Natural killer cell (primary cell): ENCODE data around the gene CBARP. TPM values are rescaled to one million over a fixed set of nuclear protein-coding genes. Genes with fewer than 3 reads are reported as not detected.
A peak's percentile ranks its signal among the peaks of the same experiment; 100 is the strongest.

Experiments
- ATAC-seq, 3 donors: fragments of 150-1000 bp in 2 of 3; fragments of 200-7000 bp in 1 of 3; cut with Tn5 transposase; 1 replicate in 1 of 3; 2 replicates in 2 of 3; pipeline ENCODE4 v1.10.0; 2021; ENCODE audit warnings: mild to moderate bottlenecking in 2 of 3, moderate library complexity in 2 of 3
- DNase-seq, 2 donors: peaks; one replicate each; pipeline versions ENCODE4 v3.0.0 to v3.0.0-alpha.2; 2013 to 2021; ENCODE audit warnings: mixed read lengths in 1 of 2
- H3K27ac ChIP-seq: one replicate; pipeline ENCODE4 v1.5.1; 2013; ENCODE audit warnings: mild to moderate bottlenecking, low read length
- H3K27me3 ChIP-seq: one replicate; pipeline ENCODE4 v1.6.1; 2013; ENCODE audit warnings: low read length; ENCODE audit not compliant: control insufficient read depth, insufficient read depth
- H3K36me3 ChIP-seq: one replicate; pipeline ENCODE4 v1.6.1; 2013; ENCODE audit warnings: low read length; ENCODE audit not compliant: control insufficient read depth, insufficient read depth
- H3K4me1 ChIP-seq: one replicate; pipeline ENCODE4 v1.6.1; 2013; ENCODE audit warnings: low read length; ENCODE audit not compliant: control insufficient read depth, insufficient read depth
- H3K4me3 ChIP-seq: one replicate; pipeline ENCODE4 v1.5.1; 2013; ENCODE audit warnings: low read length
- H3K9me3 ChIP-seq: one replicate; pipeline ENCODE4 v1.6.1; 2013; ENCODE audit warnings: low read length; ENCODE audit not compliant: control insufficient read depth, insufficient read depth
- H3K27ac Mint-ChIP-seq, 2 donors: one replicate each; pipeline ENCODE4 v1.8.0; 2022; ENCODE audit warnings: mild to moderate bottlenecking in 2 of 2, mixed read lengths in 2 of 2, moderate library complexity in 1 of 2
- H3K27me3 Mint-ChIP-seq, 2 donors: one replicate each; pipeline ENCODE4 v1.8.0; 2022; ENCODE audit warnings: low read depth in 2 of 2, mixed read lengths in 2 of 2
- H3K36me3 Mint-ChIP-seq: one replicate; pipeline ENCODE4 v1.8.0; 2022; ENCODE audit warnings: mixed read lengths
- H3K4me1 Mint-ChIP-seq, 2 donors: one replicate each; pipeline ENCODE4 v1.8.0; 2022; ENCODE audit warnings: mixed read lengths in 2 of 2
- H3K4me3 Mint-ChIP-seq: one replicate; pipeline ENCODE4 v1.8.0; 2022; ENCODE audit warnings: mild to moderate bottlenecking, moderate library complexity, mixed read lengths
- H3K9me3 Mint-ChIP-seq, 2 donors: one replicate each; pipeline ENCODE4 v1.8.0; 2022; ENCODE audit warnings: mixed read lengths in 2 of 2
- CTCF ChIP-seq: fragments of 200-600 bp; IDR thresholded peaks from one replicate; pipeline ENCODE4 v1.8.0; 2022; ENCODE audit warnings: antibody characterized with exemption
- WGBS: methylation state at CpG from one replicate; pipeline ENCODE4 v1.1.7; 2013; ENCODE audit warnings: missing lambda C conversion rate; ENCODE audit not compliant: insufficient coverage; 5-methylcytosine and 5-hydroxymethylcytosine counted together
- intact Hi-C: fragments of 100-400 bp; cut with micrococcal nuclease; formaldehyde crosslinking; loops from one replicate; pipeline ENCODE4 v1.14.2; 2022
- total RNA-seq, 4 donors: library from RNA; stranded (reverse); fragments of 120-200 nt in 1 of 4; gene quantifications; one replicate each; pipeline versions ENCODE4 v1.2.3 to v1.2.4, GENCODE V29; 2013 to 2022

Gene CBARP
- total RNA-seq, 3 donors from 2014 or later (not counting 1 experiment from before 2014, with no cell fraction given): 0.14 to 0.41 TPM; not detected in 1

- H3K36me3 ChIP-seq: peaks cover 6% of the 10 kb centered on the region
- no peaks in the 10 kb centered on the region for H3K36me3 Mint-ChIP-seq
- H3K4me3 ChIP-seq: no peak overlapping the region
- intact Hi-C loops: no loop called here
- H3K27ac Mint-ChIP-seq: peak overlapping the region in 1 of 2 donors; percentile 47
- H3K4me1 Mint-ChIP-seq: peaks cover 8 to 32% of the 10 kb centered on the region in 2 donors
- ATAC-seq (no peak), DNase-seq (no peak)
- H3K27ac ChIP-seq: no peak overlapping the region
- peaks cover 6% of the 10 kb centered on the region for H3K27me3 ChIP-seq
- H3K9me3 ChIP-seq: no peaks in the 10 kb centered on the region
- no peaks in the 10 kb centered on the region for H3K9me3 Mint-ChIP-seq
- H3K4me3 Mint-ChIP-seq: no peak overlapping the region
- TF ChIP-seq CTCF: no peak
- WGBS: 93% methylated on average over 52 of the region's 53 CpGs
- H3K4me1 ChIP-seq: peaks cover 18% of the 10 kb centered on the region
- peaks cover 12 to 13% of the 10 kb centered on the region in 2 donors for H3K27me3 Mint-ChIP-seq
Observed at GRCh38 chr19:1280636-1281568, 43.1 kb upstream of the CBARP start.

DNA sequence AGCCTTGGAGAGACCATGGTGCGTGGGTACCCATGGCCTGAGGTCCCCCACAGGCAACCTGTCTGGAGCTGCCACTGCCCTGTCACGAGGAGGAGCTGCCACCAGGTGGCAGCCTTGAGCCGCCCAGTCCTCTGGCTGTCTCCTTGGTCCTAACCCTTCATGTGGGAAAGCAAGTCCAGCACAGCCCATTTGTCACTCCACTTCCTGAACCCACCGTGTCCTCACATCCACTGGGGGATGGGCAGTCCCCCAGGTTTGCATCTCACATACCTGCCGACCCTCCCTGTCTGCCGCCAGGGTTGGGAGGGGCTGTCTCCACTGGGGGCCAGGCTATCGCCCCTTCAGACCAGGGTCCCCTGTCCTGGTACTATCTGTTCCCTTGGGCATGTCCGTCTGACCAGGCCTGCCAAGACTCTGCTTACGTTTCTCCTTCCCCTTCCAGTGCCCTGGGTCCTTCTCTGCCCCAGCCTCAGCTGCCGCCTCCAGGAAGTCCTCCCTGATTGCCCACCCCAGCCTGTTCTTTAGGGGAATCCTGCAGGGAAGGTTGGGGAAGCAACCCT, 42.1 kb upstream of the CBARP start:
- no peaks in the 10 kb centered on the region for H3K9me3 Mint-ChIP-seq
- peaks cover 8 to 10% of the 10 kb centered on the region in 2 donors for H3K27me3 Mint-ChIP-seq
- 42% methylated on average over 10 of the region's 10 CpGs for WGBS
- Histone ChIP-seq H3K27me3 (peaks cover 3% of the 10 kb centered on the region), H3K9me3 (no peaks in the 10 kb centered on the region), H3K27ac (no peak overlapping the region), H3K4me1 (peaks cover 22% of the 10 kb centered on the region), H3K36me3 (peaks cover 7% of the 10 kb centered on the region), H3K4me3 (no peak overlapping the region)
- peaks cover 8 to 36% of the 10 kb centered on the region in 2 donors for H3K4me1 Mint-ChIP-seq
- no peaks in the 10 kb centered on the region for H3K36me3 Mint-ChIP-seq
- DNase-seq (peak; percentile 80 to 89), ATAC-seq (peak in 1 of 3 donors; percentile 18)
- peak; percentile 93 for TF ChIP-seq CTCF
- peak overlapping the region; percentile 58 to 68 for H3K27ac Mint-ChIP-seq
- intact Hi-C loops: loop anchor here (1.0 to 10.0 kb wide), 2 partner anchors 92 to 215 kb away; partner anchors contain the start of genes PCSK4 and REEP6
- peak overlapping the region; percentile 75 for H3K4me3 Mint-ChIP-seq

- Mint-ChIP-seq H3K36me3 (no peaks in the 10 kb centered on the region), H3K4me1 (peaks cover 8 to 33% of the 10 kb centered on the region in 2 donors), H3K27ac (peak overlapping the region; percentile 58 to 68), H3K9me3 (no peaks in the 10 kb centered on the region), H3K4me3 (no peak overlapping the region), H3K27me3 (peaks cover 0 to 1% of the 10 kb centered on the region in 2 donors)
- Histone ChIP-seq H3K4me1 (peaks cover 30% of the 10 kb centered on the region), H3K9me3 (no peaks in the 10 kb centered on the region), H3K27ac (no peak overlapping the region), H3K36me3 (peaks cover 16% of the 10 kb centered on the region), H3K27me3 (no peaks in the 10 kb centered on the region), H3K4me3 (no peak overlapping the region)
- 94% methylated on average over 25 of the region's 25 CpGs for WGBS
- ATAC-seq (no peak), DNase-seq (no peak)
- TF ChIP-seq CTCF: no peak
- intact Hi-C loops: loop anchor here (1.0 to 10.0 kb wide), 2 partner anchors 93 to 216 kb away; partner anchors contain the start of genes PCSK4 and REEP6
Observed at GRCh38 chr19:1278713-1279660, 41.2 kb upstream of the CBARP start.
